Spleen (tissue), 7 donors: ENCODE data around the gene SDK2.

Experiments
- POLR2A ChIP-seq, 3 donors: fragments of 450-650 bp; IDR thresholded peaks; one replicate each; pipeline ENCODE4 v1.5.1; 2017; ENCODE audit warnings: antibody characterized with exemption in 3 of 3, mild to moderate bottlenecking in 1 of 3
- TF ChIP-seq, protein P1 (sequence below), 11 experiments: fragments of 200-600 bp in 7 of 11; fragments of 450-650 bp in 4 of 11; sonication (generic) in 4 of 11; IDR thresholded peaks in 8 of 11; conservative IDR thresholded peaks in 3 of 11; 1 replicate in 7 of 11; 2 replicates in 4 of 11; pipeline versions ENCODE4 v1.4.0 to v1.8.0; 2016 to 2021; ENCODE audit warnings: antibody characterized with exemption in 11 of 11, inconsistent platforms in 4 of 11, mild to moderate bottlenecking in 1 of 11
- donor health status: DM: no; HTN: no; CAD: no; lungs with moderate emphysema.
- donor health status: DM: no; HTN: no; CAD: no.
- donor health status: DM: no; HTN: no; CAD: no.

DNA sequence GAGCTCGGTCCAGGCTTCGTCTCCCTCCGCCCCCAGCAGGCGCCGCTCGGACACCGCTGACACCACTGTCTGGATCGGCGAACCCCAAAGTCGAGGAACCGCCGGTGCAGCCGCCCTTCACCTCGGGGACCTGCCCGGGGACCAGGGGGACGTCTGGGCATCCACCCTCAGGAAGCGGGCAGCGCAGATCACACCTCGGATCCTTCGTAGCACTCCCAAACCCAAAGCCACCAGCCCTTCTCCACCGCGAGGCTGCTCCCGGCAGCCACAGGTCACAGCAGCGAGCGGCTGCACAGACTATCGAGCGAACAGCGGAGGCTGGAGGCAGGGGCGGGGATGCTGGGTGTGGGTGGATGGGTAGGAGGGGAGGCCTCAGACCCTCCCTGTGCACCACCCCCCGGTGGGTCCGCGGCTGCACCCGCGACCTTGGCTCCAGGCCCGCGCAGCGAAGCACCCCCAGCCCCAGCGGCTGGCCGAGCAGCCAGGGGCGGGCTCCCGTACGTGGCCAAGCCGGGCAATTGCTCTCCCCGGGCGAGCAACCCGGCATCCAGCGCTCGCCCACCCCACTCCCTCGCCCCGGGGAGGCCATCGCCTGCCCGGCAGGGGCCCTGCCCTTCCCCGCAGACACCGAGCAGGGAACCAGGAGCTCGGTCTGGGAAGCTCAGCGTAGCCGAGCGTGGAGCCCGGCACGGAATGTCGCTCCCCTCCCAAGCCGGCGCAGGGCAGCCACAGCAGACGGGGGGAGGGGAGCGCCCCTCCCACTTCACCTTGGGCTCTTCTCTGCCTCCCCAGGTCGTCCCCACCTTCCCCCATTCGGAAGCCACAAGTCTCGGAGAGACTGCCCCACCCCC is 1.0 kb downstream of the SDK2 start:
- TF ChIP-seq, protein P1, sequence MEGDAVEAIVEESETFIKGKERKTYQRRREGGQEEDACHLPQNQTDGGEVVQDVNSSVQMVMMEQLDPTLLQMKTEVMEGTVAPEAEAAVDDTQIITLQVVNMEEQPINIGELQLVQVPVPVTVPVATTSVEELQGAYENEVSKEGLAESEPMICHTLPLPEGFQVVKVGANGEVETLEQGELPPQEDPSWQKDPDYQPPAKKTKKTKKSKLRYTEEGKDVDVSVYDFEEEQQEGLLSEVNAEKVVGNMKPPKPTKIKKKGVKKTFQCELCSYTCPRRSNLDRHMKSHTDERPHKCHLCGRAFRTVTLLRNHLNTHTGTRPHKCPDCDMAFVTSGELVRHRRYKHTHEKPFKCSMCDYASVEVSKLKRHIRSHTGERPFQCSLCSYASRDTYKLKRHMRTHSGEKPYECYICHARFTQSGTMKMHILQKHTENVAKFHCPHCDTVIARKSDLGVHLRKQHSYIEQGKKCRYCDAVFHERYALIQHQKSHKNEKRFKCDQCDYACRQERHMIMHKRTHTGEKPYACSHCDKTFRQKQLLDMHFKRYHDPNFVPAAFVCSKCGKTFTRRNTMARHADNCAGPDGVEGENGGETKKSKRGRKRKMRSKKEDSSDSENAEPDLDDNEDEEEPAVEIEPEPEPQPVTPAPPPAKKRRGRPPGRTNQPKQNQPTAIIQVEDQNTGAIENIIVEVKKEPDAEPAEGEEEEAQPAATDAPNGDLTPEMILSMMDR (IDR thresholded peaks at IDR 0.05 in 8 of 11, conservative IDR thresholded peaks at IDR 0.05 in 3 of 11): peak in 1 of 11 experiments; percentile 20
- no peak for TF ChIP-seq POLR2A (IDR thresholded peaks at IDR 0.05)
